ENCODE results near the gene TNC.

DNA sequence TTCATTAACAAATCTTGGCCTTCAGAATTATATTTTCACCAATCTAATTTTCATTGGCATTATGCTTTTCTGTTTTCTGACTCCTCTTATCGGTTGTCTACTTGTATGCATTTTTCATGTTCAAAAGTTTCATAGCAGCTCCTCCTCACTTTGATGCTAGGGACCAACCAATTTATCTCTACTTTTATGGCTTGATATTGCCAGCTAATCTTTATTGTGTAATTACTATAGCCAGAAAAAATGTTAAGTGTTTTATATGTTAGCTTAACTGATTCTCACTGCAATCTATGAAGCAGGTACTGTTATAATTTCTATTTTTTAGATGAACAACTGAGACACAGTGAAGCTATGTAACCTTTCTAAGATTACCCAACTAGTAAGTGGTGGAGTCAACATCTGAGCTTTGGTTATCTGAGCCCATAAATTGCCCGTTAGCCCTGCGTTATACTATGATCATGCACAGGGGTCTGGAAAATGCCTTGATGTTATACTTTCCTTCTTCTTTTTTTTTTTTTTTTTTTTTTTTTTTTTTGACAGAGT, 34.4 kb upstream of the TNC start:
- TF ChIP-seq, protein P1, sequence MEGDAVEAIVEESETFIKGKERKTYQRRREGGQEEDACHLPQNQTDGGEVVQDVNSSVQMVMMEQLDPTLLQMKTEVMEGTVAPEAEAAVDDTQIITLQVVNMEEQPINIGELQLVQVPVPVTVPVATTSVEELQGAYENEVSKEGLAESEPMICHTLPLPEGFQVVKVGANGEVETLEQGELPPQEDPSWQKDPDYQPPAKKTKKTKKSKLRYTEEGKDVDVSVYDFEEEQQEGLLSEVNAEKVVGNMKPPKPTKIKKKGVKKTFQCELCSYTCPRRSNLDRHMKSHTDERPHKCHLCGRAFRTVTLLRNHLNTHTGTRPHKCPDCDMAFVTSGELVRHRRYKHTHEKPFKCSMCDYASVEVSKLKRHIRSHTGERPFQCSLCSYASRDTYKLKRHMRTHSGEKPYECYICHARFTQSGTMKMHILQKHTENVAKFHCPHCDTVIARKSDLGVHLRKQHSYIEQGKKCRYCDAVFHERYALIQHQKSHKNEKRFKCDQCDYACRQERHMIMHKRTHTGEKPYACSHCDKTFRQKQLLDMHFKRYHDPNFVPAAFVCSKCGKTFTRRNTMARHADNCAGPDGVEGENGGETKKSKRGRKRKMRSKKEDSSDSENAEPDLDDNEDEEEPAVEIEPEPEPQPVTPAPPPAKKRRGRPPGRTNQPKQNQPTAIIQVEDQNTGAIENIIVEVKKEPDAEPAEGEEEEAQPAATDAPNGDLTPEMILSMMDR (IDR thresholded peaks at IDR 0.05): no peak
- TF ChIP-seq EP300 (IDR thresholded peaks at IDR 0.05): no peak
